Spinal cord (tissue), 10 donors: ENCODE data around the gene ADAM10. TPM values are rescaled to one million over a fixed set of nuclear protein-coding genes. Genes with fewer than 3 reads are reported as not detected.
"Not testable (repeated sequence)": the region's sequence is repeated elsewhere in the genome, so short reads cannot be mapped to it uniquely, and the experiment has no call there.

ENCODE experiments used
- DNase-seq, 6 donors: peaks; one replicate each; pipeline versions ENCODE4 v3.0.0 to v3.0.0-alpha.2; 2013 to 2015; ENCODE audit warnings: low spot score in 6 of 6, low read depth in 4 of 6
- H3K27ac ChIP-seq: one replicate; pipeline ENCODE4 v1.5.1; 2013; ENCODE audit warnings: low read depth, low read length, control low read depth
- H3K27me3 ChIP-seq: one replicate; pipeline ENCODE4 v1.6.1; 2013; ENCODE audit warnings: low read length; ENCODE audit not compliant: control insufficient read depth, insufficient read depth
- H3K36me3 ChIP-seq: one replicate; pipeline ENCODE4 v1.6.1; 2013; ENCODE audit warnings: low read length; ENCODE audit not compliant: control insufficient read depth, insufficient read depth
- H3K4me1 ChIP-seq: one replicate; pipeline ENCODE4 v1.6.1; 2013; ENCODE audit warnings: low read length; ENCODE audit not compliant: control insufficient read depth, insufficient read depth
- H3K4me3 ChIP-seq: one replicate; pipeline ENCODE4 v1.5.1; 2013; ENCODE audit warnings: low read depth, low read length, control low read depth
- H3K9me3 ChIP-seq: one replicate; pipeline ENCODE4 v1.6.1; 2013; ENCODE audit warnings: low read length; ENCODE audit not compliant: control insufficient read depth, insufficient read depth
- WGBS: methylation state at CpG from one replicate; pipeline ENCODE4 v1.1.5; 2013; ENCODE audit warnings: missing lambda C conversion rate; ENCODE audit not compliant: insufficient coverage; 5-methylcytosine and 5-hydroxymethylcytosine counted together
- polyA plus RNA-seq, 2 donors: library from polyadenylated mRNA; unstranded; fragments of 120-200 nt; gene quantifications; one replicate each; pipeline ENCODE4 v1.2.1, GENCODE V29; 2013; ENCODE audit not compliant: insufficient read length in 2 of 2
- total RNA-seq, 2 donors: library from RNA; depleted of rRNA in 1 of 2; stranded (reverse); fragments of 120-200 nt in 1 of 2; fragments of >200 nt in 1 of 2; gene quantifications; one replicate each; pipeline versions ENCODE4 v1.2.3 to v1.2.4, GENCODE V29; 2013 to 2014
- donor health status: healthy.

Gene ADAM10
- total and polyA plus RNA-seq, 4 donors, result 67.2 to 119 (median 97.8) TPM

GRCh38 chr15:58775402-58775801 lies 25.9 kb upstream of the ADAM10 start:
- Histone ChIP-seq H3K4me1 (peaks cover 6% of the 10 kb centered on the region), H3K27me3 (no peaks in the 10 kb centered on the region), H3K4me3 (no peak overlapping the region), H3K27ac (no peak overlapping the region), H3K9me3 (no peaks in the 10 kb centered on the region), H3K36me3 (no peaks in the 10 kb centered on the region)
- no CpG with 5 or more reads among the region's 3 CpGs for WGBS
- DNase-seq, result no peak

DNA sequence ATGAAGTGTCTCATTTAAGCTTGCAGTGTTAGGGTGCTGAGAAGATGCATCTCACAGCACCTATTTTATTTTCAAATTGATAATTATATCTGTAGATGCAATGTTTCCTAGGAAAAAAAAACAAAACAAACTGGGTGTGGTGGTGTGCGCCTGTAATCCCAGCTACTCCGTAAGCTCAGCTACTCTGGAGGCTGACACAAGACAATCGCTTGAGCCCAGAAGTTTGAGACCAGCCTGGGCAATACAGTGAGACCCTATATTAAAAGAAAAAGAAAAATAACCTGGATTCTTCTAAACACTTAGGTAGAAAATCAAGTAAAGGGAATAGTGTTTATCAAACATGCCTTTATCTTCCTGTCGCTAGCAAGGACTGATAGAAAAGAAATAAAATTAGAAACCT lies 23.5 kb upstream of the ADAM10 start:
- Histone ChIP-seq H3K4me3 (peak overlapping the region; percentile 89), H3K27ac (no peak overlapping the region), H3K4me1 (peaks cover 8% of the 10 kb centered on the region), H3K27me3 (no peaks in the 10 kb centered on the region), H3K9me3 (no peaks in the 10 kb centered on the region), H3K36me3 (no peaks in the 10 kb centered on the region)
- WGBS, result 80% methylated on average over 1 of the region's 4 CpGs
- peak in 1 of 6 donors; percentile 7 for DNase-seq

DNA sequence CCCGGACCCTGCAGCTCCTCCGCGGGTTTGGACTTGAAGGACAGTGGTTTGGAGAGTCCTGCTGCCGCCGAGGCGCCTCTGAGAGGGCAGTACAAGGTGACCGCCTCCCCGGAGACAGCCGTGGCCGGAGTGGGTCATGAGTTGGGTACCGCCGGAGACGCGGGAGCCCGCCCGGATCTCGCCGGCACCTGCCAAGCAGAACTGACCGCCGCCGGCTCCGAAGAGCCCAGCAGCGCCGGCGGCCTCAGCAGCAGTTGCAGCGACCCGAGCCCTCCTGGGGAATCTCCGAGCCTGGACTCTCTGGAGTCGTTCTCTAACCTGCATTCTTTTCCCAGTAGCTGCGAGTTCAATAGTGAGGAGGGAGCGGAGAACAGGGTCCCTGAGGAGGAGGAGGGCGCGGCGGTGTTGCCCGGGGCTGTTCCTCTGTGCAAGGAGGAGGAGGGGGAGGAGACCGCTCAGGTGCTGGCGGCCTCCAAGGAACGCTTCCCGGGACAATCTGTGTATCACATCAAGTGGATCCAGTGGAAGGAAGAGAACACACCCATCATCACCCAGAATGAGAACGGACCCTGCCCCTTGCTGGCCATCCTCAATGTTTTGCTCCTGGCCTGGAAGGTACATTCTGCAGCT lies 22.2 kb upstream of the ADAM10 start:
- Histone ChIP-seq H3K9me3 (no peaks in the 10 kb centered on the region), H3K4me3 (peak overlapping the region; percentile 89), H3K4me1 (peaks cover 8% of the 10 kb centered on the region), H3K27ac (peak overlapping the region; percentile 99), H3K27me3 (no peaks in the 10 kb centered on the region), H3K36me3 (no peaks in the 10 kb centered on the region)
- 0% methylated on average over 33 of the region's 40 CpGs for WGBS
- DNase-seq, result peak; percentile 4 to 74 (median 42)

- no peaks in the 10 kb centered on the region for H3K27me3 ChIP-seq
- H3K27ac ChIP-seq, result peak within 1 kb of the TSS; percentile 99
- peak; percentile 93 to 99 (median 96) for DNase-seq
- peak within 1 kb of the TSS; percentile 89 for H3K4me3 ChIP-seq
- H3K9me3 ChIP-seq, result no peaks in the 10 kb centered on the region
- under 1% methylated on average over 71 of the region's 75 CpGs for WGBS
- H3K4me1 ChIP-seq, result peaks cover 8% of the 10 kb centered on the region
- no peaks in the 10 kb centered on the region for H3K36me3 ChIP-seq
Measured at GRCh38 chr15:58770857-58771620, 21.5 kb upstream of the ADAM10 start, which contains the start of gene MINDY2. Gene MINDY2 (plus strand): TSS chr15:58771302. CDS start chr15:58771396, 94 bp downstream.

DNA sequence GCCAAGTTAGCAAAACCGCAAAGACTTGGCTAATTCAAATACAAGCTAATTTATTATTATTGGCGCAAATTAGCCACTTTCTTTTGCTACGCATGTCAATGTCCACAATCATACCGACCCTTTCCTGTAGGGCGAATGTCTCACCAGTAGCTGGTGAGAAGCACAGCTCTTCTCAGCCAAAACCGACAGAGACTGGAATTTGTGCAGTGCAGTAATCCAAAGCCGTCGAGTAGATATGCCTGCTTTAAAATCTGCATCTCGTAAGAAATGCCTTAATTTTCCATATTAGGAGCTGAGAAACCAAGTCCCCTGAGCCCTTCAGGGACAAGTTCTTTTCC lies 21.0 kb upstream of the ADAM10 start:
- WGBS, result 3% methylated on average over 7 of the region's 9 CpGs
- no peaks in the 10 kb centered on the region for H3K9me3 ChIP-seq
- peaks cover 8% of the 10 kb centered on the region for H3K4me1 ChIP-seq
- peak in 3 of 6 donors; percentile 24 to 49 (median 45) for DNase-seq
- H3K27me3 ChIP-seq, result no peaks in the 10 kb centered on the region
- H3K4me3 ChIP-seq, result peak overlapping the region; percentile 89
- no peaks in the 10 kb centered on the region for H3K36me3 ChIP-seq
- peak overlapping the region; percentile 99 for H3K27ac ChIP-seq

DNA sequence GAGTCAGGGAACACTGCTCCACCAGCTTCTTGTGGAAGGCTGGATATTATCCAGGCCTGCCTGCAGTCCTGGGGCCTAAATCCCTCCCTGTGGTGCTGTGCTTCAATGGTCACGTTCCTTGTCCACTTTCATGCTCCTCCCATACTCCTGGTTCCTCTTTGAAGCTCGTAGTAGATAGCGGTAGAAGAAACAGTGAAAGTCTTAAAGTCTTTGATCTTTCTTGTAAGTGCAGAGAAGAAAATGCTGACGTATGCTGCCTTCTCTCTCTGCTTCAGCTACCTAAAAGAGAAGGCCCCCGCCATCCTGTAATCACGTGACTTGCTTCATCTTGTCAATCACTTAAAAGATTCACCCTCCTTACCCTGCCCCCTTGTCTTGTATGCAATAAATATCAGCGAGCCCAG lies 19.1 kb upstream of the ADAM10 start:
- H3K36me3 ChIP-seq, H3K27ac ChIP-seq, H3K4me3 ChIP-seq, DNase-seq, H3K4me1 ChIP-seq, H3K27me3 ChIP-seq, H3K9me3 ChIP-seq: not testable (repeated sequence)
- WGBS, result 100% methylated on average over 4 of the region's 7 CpGs

DNA sequence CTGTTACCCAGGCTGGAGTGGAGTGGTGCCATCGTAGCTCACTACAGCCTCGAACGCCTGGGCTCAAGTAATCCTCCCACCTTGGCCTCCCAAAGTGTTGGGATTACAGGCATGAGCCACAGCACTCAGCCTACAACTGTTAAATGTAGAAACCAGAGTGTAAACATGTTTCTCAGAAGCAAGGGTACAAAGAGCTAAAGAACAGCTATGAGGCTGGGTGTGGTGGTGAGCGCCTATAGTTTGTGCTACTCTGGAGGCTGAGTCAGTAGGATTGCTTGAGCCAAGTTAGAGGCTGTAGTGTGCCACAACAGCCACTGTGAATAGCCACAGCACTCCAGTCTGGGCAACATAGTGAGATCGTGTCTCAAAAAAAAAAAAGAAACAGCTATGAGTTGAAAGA lies 16.8 kb upstream of the ADAM10 start:
- peaks cover 2% of the 10 kb centered on the region for H3K4me1 ChIP-seq
- H3K27me3 ChIP-seq, result no peaks in the 10 kb centered on the region
- H3K9me3 ChIP-seq, result no peaks in the 10 kb centered on the region
- H3K27ac ChIP-seq, result no peak overlapping the region
- DNase-seq, result no peak
- WGBS, result 96% methylated on average over 3 of the region's 5 CpGs
- no peak overlapping the region for H3K4me3 ChIP-seq
- no peaks in the 10 kb centered on the region for H3K36me3 ChIP-seq

DNA sequence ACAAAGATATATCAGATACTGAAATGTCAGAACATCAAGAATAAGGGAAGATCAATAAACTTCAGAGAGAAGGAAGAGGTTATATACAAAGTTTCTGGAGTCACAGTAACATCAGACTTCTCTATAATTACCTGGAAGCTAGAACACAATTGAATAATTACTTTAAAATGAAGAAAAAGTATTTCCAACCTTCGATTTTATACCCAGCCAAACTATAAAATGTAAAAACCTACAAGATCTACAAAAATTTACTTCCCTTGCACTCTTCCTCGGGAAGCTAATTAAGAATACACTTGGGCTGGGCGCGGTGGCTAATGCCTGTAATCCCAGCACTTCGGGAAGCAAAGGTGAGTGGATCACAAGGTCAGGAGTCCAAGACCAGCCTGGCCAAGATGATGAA lies 15.0 kb upstream of the ADAM10 start:
- Histone ChIP-seq H3K4me1 (no peaks in the 10 kb centered on the region), H3K4me3 (no peak overlapping the region), H3K27me3 (no peaks in the 10 kb centered on the region), H3K36me3 (no peaks in the 10 kb centered on the region), H3K27ac (no peak overlapping the region), H3K9me3 (no peaks in the 10 kb centered on the region)
- DNase-seq, result no peak
- 91% methylated on average over 4 of the region's 5 CpGs for whole genome bisulfite sequencing

DNA sequence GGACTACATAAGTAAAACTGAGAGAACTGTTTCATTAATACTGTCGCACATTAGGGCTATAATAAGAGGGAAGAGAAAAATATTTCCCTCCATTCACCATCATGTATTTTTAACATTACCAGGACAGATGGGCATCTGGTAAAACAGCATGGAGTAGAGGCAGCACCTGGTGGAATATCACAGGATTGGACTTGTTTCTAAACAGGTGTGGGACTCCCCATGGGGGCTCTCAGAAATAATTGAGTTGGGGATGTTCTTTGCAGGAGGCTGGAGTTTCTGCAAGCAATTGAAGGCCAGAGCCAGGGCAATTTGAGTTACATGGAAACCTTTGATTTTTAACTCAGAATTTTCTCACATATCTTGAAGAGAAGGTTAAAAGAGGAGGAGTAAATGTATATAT lies 13.2 kb upstream of the ADAM10 start:
- H3K27ac ChIP-seq, result no peak overlapping the region
- WGBS, result no CpG with 5 or more reads among the region's 1 CpG
- H3K36me3 ChIP-seq, result no peaks in the 10 kb centered on the region
- no peaks in the 10 kb centered on the region for H3K4me1 ChIP-seq
- no peaks in the 10 kb centered on the region for H3K9me3 ChIP-seq
- H3K27me3 ChIP-seq, result no peaks in the 10 kb centered on the region
- DNase-seq, result no peak
- H3K4me3 ChIP-seq, result no peak overlapping the region

GRCh38 chr15:58762285-58762684 lies 12.8 kb upstream of the ADAM10 start:
- Histone ChIP-seq H3K27me3 (no peaks in the 10 kb centered on the region), H3K4me1 (no peaks in the 10 kb centered on the region), H3K4me3 (no peak overlapping the region), H3K36me3 (no peaks in the 10 kb centered on the region), H3K9me3 (no peaks in the 10 kb centered on the region), H3K27ac (no peak overlapping the region)
- DNase-seq, result no peak
